HG03095 (cell line): ENCODE data around the gene GPR39.
"Not testable (repeated sequence)": the region's sequence is repeated elsewhere in the genome, so short reads cannot be mapped to it uniquely, and the experiment has no call there.

Source experiments
- ATAC-seq: cut with Tn5 transposase; IDR thresholded peaks from one replicate; pipeline ENCODE4 v1.9.1; 2021; ENCODE audit warnings: moderate library complexity; ENCODE audit not compliant: unreplicated experiment

Gene GPR39

GRCh38 chr2:132416723-132417395 lies at the start of gene GPR39:
Gene GPR39 (plus strand): TSS chr2:132416805.
- ATAC-seq = no peak

DNA sequence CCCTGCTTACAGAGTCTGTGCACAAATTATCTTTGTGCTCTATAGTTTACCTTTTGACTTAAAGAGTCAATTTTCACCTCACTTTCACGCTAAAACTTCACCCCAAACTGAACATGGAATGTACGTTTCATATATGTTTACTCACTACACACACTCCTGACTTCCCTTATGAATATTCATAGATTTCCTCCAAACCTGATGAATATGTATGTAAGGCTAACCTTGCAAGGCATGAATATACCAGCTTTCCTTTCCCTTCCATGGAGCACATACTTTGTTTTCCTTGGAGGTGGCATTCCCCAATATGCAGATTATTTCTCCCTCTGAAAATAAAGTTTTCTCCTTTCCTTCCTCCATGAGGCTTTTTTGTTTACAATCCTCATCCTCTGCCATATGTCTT lies 48.4 kb upstream of the GPR39 start:
- no peak for ATAC-seq

- no peak for ATAC-seq
Observed at GRCh38 chr2:132372276-132372675, 44.3 kb upstream of the GPR39 start.

DNA sequence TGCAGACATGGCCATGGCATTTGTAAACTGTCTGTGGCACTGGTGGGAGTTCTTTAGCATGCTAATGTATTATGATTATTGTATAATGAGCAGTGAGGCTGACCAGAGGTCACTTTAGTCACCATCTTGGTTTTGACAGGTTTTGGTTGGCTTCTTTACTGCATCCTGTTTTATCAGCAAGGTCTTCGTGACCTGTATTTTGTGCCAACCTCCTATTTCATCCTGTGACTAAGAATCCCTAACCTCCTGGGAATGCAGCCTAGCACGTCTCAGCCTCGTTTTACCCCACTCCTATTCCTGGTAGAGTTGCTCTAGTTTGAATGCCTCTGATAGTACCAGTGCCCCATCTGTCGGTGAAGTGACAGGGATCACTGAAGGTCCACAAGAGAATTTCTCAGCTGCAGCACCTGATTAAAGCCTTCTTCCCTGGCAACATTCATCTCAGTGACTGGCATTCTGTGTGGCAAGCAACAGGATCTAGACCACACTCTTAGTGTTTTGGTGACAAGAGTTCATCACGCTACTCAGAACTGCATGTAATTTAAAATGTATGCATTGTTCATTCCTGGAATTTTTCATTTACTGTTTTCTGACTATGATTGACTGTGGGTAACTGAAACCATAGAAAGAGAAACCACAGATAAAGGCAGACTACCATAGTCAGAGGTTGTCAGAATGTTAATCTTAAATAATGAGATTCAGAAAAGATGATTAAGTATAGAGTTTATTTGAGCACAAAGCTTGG lies 43.0 kb upstream of the GPR39 start:
- ATAC-seq = no peak

GRCh38 chr2:132374151-132374550 lies 42.5 kb upstream of the GPR39 start:
- no peak for ATAC-seq

DNA sequence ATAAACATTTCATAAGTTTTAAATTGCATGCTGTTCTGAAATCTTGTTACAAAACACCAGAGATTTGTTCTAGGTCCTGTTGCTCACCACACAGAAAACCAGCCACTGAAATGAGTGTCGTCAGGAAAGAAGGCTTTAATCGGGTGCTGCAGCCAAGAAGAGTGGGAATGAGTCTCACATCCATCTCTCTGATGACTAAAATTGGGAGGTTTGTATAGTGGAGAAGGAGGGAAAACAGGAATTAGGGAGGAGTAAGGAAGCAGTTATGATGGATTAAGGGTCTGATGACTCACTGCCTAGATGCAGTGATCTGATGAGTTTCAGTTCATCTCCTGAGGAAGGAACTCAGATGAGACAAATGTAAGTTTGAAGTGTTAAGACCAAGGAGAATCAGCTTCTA lies 42.1 kb upstream of the GPR39 start:
- no peak for ATAC-seq

GRCh38 chr2:132374961-132375360 lies 41.6 kb upstream of the GPR39 start:
- ATAC-seq = no peak

GRCh38 chr2:132381376-132381775 lies 35.2 kb upstream of the GPR39 start:
- no peak for ATAC-seq

DNA sequence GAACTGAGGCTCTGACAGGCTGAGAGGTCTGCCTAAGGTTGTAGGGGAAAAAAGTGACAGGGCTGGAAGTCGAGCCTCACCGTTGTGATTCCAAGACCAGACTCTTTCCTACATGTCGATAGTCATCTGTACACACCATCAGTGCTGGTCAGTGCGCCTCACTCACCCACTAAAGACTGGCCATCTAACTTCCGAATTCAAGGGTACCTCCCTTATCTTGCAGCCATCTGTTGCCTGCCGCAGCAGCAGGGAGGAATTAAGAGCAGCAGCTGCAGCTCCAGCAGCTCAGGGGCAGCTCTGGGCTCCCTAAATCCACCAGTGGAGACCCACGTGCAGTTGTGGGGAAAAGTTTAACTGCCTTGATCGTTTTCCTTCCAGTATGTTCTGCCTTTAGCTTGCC lies 32.6 kb upstream of the GPR39 start:
- no peak for ATAC-seq

- no peak for ATAC-seq
Observed at GRCh38 chr2:132384491-132385151, 32.0 kb upstream of the GPR39 start.

GRCh38 chr2:132387126-132387525 lies 29.5 kb upstream of the GPR39 start:
- no peak for ATAC-seq

DNA sequence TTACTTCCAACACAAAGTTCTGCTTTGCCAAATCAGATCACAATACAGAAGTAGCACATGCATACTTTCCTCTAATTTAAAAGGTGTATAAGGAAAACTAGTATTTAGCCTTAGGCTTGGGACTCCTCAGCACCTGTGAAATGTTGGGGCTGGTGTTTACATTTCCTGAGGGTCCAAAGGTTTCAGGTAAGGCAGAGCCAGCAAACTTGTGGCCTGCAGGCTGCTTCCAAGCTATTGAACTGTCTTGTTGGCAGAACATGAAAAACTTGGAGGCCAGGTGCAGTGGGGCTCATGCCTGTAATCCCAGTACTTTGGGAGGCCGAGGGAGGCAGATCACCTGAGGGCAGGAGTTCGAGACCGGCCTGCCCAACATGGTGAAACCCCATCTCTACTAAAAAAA lies 26.5 kb upstream of the GPR39 start:
- ATAC-seq = no peak

DNA sequence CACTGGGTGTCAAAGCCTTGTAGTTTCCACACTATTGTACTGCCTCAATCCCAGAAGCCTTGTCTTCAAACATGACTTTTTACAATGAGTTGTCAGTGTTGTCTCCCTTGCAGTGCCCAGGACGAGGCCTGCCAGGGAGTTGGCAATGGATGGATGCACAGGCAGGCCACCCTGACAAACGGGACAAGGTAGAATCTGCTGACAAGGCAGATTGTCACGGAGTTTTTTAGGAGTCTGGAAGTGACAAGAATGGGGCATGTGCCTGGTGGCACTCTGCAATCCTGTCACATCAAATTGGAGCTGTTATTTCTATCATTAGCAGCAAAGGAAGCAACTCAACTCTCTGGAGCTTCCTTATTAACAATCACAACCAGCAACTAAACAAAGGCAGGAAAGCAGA lies 25.2 kb upstream of the GPR39 start:
- no peak for ATAC-seq

DNA sequence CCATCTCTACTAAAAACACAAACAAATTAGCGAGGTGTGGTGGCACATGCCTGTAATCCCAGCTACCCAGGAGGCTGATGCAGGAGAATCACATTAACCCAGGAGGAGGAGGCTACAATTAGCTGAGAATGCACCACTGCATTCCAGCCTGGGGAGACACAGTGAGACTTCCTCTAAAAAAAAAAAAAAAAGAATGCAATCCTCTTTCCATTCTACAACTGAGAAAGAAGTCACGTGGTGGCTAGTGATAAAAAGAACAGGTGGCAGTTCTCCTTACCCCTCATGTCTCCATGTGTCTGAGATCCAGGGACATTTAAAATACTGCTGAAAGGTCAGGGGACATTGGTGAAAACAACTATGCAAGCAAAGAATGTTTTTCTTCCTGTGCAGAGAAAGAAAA lies 24.4 kb upstream of the GPR39 start:
- no peak for ATAC-seq

DNA sequence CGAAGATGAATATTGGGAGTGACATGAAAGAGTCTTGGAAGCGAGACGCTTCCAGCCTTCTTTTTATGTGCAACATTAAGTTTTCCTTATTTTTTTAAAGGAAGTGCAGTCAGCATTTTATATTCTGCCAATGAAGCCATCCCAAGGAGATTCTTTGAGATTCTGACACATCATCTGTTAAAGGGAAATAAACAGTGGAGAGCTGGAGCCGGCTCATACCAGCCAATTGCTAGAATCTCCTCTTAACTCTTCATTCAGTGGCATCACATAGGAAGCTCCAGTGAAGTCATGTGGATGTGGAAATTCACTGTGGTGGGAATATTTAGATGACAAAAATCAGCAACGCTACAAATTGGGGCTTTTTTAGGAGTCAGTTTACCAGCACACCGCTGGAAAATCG lies 23.7 kb upstream of the GPR39 start:
- no peak for ATAC-seq

DNA sequence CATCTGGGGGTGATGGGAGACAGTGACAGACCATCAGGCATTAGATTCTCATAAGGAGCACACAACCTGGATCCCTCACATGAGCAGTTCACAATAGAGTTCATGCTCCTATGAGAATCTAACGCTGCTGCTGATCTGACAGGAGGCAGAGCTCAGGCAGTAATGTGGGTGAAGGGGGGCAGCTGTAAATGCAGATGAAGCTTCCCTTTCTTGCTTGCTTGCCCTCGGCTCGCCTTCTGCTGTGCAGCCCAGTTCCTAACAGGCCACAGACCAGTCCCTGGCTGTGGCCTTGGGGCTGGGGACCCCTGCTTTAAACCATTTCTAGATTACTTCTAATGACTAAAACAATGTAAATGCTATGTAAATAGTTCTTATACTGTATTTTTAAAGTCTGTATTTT lies 19.6 kb upstream of the GPR39 start:
- not testable (repeated sequence) for ATAC-seq

- ATAC-seq = no peak
Observed at GRCh38 chr2:132400169-132400900, 16.3 kb upstream of the GPR39 start.

DNA sequence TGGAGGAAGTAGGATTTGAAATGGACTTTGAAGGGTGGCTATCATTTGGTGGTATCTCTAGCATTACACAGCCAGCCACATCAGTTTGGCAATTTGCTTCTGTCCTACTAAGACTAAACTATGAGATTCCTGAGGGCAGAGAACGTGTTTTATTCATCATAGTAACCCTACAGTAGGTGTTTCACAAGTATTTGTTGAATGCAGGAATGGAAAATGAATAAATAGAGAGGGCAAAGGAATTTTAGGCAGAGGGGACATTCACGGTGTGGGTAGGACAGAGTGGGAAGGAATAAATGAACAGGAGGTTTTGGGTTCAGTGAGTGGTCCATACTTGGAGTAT lies 15.7 kb upstream of the GPR39 start:
- no peak for ATAC-seq

DNA sequence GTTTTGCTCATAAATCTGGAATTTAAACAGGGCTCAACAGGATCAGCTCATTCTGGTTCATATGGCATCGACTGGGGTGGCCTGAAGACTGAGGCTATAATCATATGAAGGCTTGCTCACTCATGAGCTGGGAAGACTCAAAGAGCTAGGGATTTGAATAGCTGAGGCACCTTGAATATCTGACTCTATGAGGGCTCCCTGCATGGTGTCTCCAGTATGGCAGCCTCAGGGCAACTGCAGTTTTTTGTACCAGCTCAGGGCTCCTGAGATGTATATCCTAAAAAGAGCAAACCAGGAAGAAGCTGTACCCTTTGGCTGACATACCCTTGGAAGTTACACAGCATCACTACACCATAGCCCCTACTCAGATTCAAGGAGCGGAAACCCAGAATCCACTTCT lies 15.3 kb upstream of the GPR39 start:
- ATAC-seq = no peak

GRCh38 chr2:132403146-132403545 lies 13.5 kb upstream of the GPR39 start:
- no peak for ATAC-seq

DNA sequence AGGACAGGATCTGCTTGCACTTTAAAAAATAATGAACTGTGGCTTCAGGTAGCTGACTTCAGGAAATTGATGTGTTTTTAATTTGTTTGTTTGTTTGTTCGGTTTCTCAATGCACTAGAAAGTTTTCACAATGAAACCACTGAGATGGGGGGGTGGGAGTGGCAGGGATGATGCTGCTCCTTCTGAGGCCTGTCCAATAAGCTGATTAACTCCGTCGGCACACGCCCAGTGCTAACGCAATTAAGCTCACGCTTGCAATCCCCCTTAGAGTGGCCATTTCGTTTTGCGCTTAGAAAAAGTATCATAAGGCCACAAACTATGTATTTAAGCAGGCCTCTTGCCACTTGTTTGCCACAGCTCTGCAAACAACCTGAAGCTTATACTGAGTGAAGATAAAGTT lies 12.5 kb upstream of the GPR39 start:
- no peak for ATAC-seq

DNA sequence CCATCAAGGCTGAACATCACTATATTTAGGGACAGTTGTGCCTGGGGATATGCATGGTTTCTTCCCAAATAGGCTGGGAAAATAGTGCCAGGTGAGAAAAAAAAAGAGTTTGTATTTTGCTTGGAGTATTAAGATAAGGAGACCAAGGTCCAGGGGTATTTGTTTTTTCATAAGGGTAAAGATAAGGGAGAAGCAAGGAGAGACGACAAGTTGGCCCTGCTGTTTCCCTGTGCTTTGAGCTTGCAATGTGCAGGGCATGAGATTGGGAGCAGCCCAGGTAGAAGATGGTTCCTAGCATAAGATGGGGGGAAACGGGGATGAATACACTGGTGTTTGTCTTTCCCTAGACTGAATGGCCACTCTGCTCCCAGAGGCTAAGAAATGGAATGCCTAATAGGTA lies 8.8 kb upstream of the GPR39 start:
- no peak for ATAC-seq
